Trophoblast cell (in vitro differentiated cells and primary cell): Measurements from ENCODE around the gene CCDC183.
A peak's percentile ranks its signal among the peaks of the same experiment; 100 is the strongest.
"Not testable (repeated sequence)": the region's sequence is repeated elsewhere in the genome, so short reads cannot be mapped to it uniquely, and the experiment has no call there.

Experiments
- DNase-seq, 2 donors: peaks; one replicate each; pipeline ENCODE4 v3.0.0-alpha.2; 2016
- H2AFZ ChIP-seq: 2 replicates; pipeline ENCODE4 v1.6.1; 2013; ENCODE audit warnings: low read length, moderate library complexity, mild to moderate bottlenecking; ENCODE audit not compliant: insufficient read depth, poor library complexity
- H2AK5ac ChIP-seq: 2 replicates; pipeline ENCODE4 v1.6.1; 2013; ENCODE audit warnings: mild to moderate bottlenecking, low read length
- H2BK120ac ChIP-seq: 2 replicates; pipeline ENCODE4 v1.6.1; 2013; ENCODE audit warnings: low read length, mild to moderate bottlenecking, moderate library complexity; ENCODE audit not compliant: insufficient read depth, poor library complexity
- H2BK12ac ChIP-seq: 2 replicates; pipeline ENCODE4 v1.6.1; 2013; ENCODE audit warnings: mild to moderate bottlenecking, low read length, moderate library complexity
- H2BK5ac ChIP-seq: 2 replicates; pipeline ENCODE4 v1.6.1; 2013; ENCODE audit warnings: low read length, low read depth, moderate library complexity, mild to moderate bottlenecking; ENCODE audit not compliant: poor library complexity
- H3K14ac ChIP-seq: 2 replicates; pipeline ENCODE4 v1.6.1; 2013; ENCODE audit warnings: mild to moderate bottlenecking, low read length
- H3K18ac ChIP-seq: 2 replicates; pipeline ENCODE4 v1.6.1; 2013; ENCODE audit warnings: mild to moderate bottlenecking, low read length
- H3K23ac ChIP-seq: 2 replicates; pipeline ENCODE4 v1.6.1; 2013; ENCODE audit warnings: low read length
- H3K27ac ChIP-seq: 2 replicates; pipeline ENCODE4 v1.5.1; 2013; ENCODE audit warnings: low read depth, mild to moderate bottlenecking, inconsistent platforms, low read length, moderate library complexity
- H3K27me3 ChIP-seq: 2 replicates; pipeline ENCODE4 v1.6.1; 2013; ENCODE audit warnings: inconsistent platforms, mild to moderate bottlenecking, low read length, moderate library complexity; ENCODE audit not compliant: insufficient read depth
- H3K36me3 ChIP-seq, 2 experiments: 1 replicate in 1 of 2; 2 replicates in 1 of 2; pipeline ENCODE4 v1.6.1; 2013; ENCODE audit warnings: low read length in 2 of 2, mild to moderate bottlenecking in 2 of 2, moderate library complexity in 1 of 2; ENCODE audit not compliant: insufficient read depth in 2 of 2, control insufficient read depth in 1 of 2
- H3K4ac ChIP-seq: 2 replicates; pipeline ENCODE4 v1.6.1; 2013; ENCODE audit warnings: low read depth, mild to moderate bottlenecking, low read length, moderate library complexity
- H3K4me1 ChIP-seq, 2 experiments: 1 replicate in 1 of 2; 2 replicates in 1 of 2; pipeline ENCODE4 v1.6.1; 2013; ENCODE audit warnings: low read length in 2 of 2, mild to moderate bottlenecking in 2 of 2, moderate library complexity in 1 of 2; ENCODE audit not compliant: insufficient read depth in 2 of 2, control insufficient read depth in 1 of 2
- H3K4me2 ChIP-seq: 2 replicates; pipeline ENCODE4 v1.6.1; 2013; ENCODE audit warnings: inconsistent platforms, mild to moderate bottlenecking, low read length, moderate library complexity
- H3K4me3 ChIP-seq: 2 replicates; pipeline ENCODE4 v1.5.1; 2013; ENCODE audit warnings: mild to moderate bottlenecking, low read depth, low read length, inconsistent platforms
- H3K79me1 ChIP-seq: one replicate; pipeline ENCODE4 v1.6.1; 2013; ENCODE audit warnings: low read length
- H3K79me2 ChIP-seq: 2 replicates; pipeline ENCODE4 v1.6.1; 2013; ENCODE audit warnings: low read length, mild to moderate bottlenecking; ENCODE audit not compliant: control insufficient read depth, insufficient read depth, poor library complexity
- H3K9ac ChIP-seq: 2 replicates; pipeline ENCODE4 v1.6.1; 2013; ENCODE audit warnings: mild to moderate bottlenecking, low read length
- H3K9me3 ChIP-seq: 2 replicates; pipeline ENCODE4 v1.6.1; 2013; ENCODE audit warnings: low read depth, mild to moderate bottlenecking, control low read depth, inconsistent platforms, low read length; ENCODE audit not compliant: insufficient read depth
- H4K12ac ChIP-seq: 2 replicates; pipeline ENCODE4 v1.6.1; 2013; ENCODE audit warnings: low read depth, mild to moderate bottlenecking, low read length, moderate library complexity
- H4K8ac ChIP-seq: 2 replicates; pipeline ENCODE4 v1.6.1; 2013; ENCODE audit warnings: low read depth, mild to moderate bottlenecking, low read length, moderate library complexity
- H4K91ac ChIP-seq: one replicate; pipeline ENCODE4 v1.6.1; 2013; ENCODE audit warnings: low read depth, mild to moderate bottlenecking, low read length, moderate library complexity
- WGBS: extraction: QIAGEN DNeasy Blood & Tissue Kit; methylation state at CpG from one replicate; pipeline ENCODE4 v1.1.7; 2013; ENCODE audit warnings: missing lambda C conversion rate; ENCODE audit not compliant: insufficient read length, insufficient coverage; ENCODE audit errors: extremely low coverage; 5-methylcytosine and 5-hydroxymethylcytosine counted together

Gene CCDC183

GRCh38 chr9:136842380-136842948, 46.3 kb downstream of the CCDC183 start, which contains the start of gene AJM1:
Gene AJM1, plus strand, starts transcription at chr9:136842478. Its CDS starts 1,937 bp downstream, at chr9:136844415.
- Histone ChIP-seq H3K9me3 (peaks cover 22% of the 10 kb centered on the region), H3K4me2 (peak within 1 kb of the TSS; percentile 54), H3K4me1 (peaks cover 11 to 12% of the 10 kb centered on the region in 2 experiments), H3K36me3 (peaks cover 30 to 31% of the 10 kb centered on the region in 2 experiments)
- H2BK12ac ChIP-seq, H3K79me2 ChIP-seq, H2BK5ac ChIP-seq, H4K12ac ChIP-seq, H3K27me3 ChIP-seq, H2BK120ac ChIP-seq, H3K27ac ChIP-seq, H4K8ac ChIP-seq, H3K9ac ChIP-seq, H3K79me1 ChIP-seq, H3K18ac ChIP-seq, H3K14ac ChIP-seq, H2AK5ac ChIP-seq, H3K4me3 ChIP-seq, H3K4ac ChIP-seq, H3K23ac ChIP-seq, H2AFZ ChIP-seq, H4K91ac ChIP-seq: not testable (repeated sequence)
- DNase-seq: peak; percentile 55 to 82
- WGBS: no CpG with 5 or more reads among the region's 27 CpGs

DNA sequence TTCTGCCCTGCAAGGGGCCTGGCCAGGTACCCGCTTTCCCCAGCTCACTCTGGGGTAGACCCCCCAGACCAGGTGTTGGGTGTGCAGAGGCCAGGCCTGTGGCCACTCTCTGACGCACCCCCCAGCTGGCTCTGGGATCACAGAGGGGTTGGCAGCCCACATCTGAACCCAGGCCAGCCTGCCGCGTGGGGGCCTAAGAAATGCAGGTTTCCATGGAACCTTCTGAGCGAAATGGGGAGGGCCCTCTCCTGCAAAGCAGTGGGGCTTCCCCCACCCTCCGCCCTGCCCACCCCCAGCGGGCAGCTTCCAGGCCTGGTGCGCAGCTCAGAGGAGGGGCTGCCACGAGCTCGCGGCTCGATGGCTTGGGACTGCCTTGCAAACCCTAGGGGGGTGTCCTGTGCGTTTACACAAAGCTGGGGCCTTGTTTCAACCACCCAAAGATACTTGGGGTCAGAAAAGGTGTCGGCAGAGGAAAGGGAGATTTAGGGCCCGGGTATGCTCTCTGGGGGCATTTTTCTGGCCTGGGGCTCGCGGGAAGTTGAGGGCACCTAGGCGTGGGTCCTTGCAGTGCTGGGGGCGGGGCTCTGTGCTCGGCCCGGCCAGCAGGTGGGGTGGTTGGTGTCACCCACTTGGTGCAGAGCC, 47.1 kb downstream of the CCDC183 start:
- not testable (repeated sequence) for H3K18ac ChIP-seq, H2BK120ac ChIP-seq, H3K9ac ChIP-seq, H3K23ac ChIP-seq, H4K91ac ChIP-seq, H2AFZ ChIP-seq, H3K4me2 ChIP-seq, H4K8ac ChIP-seq, H3K4me3 ChIP-seq, H3K4ac ChIP-seq, DNase-seq, H3K79me2 ChIP-seq, H2BK5ac ChIP-seq, H3K14ac ChIP-seq, H2BK12ac ChIP-seq, H4K12ac ChIP-seq, H3K27me3 ChIP-seq, H3K27ac ChIP-seq, H2AK5ac ChIP-seq
- Histone ChIP-seq H3K36me3 (peaks cover 23% of the 10 kb centered on the region in 2 experiments), H3K79me1 (peaks cover 16% of the 10 kb centered on the region), H3K4me1 (peaks cover 12 to 14% of the 10 kb centered on the region in 2 experiments), H3K9me3 (peaks cover 23% of the 10 kb centered on the region)
- WGBS: no CpG with 5 or more reads among the region's 21 CpGs

GRCh38 chr9:136843801-136844740, 47.9 kb downstream of the CCDC183 start:
- H2AFZ ChIP-seq, H3K14ac ChIP-seq, H4K12ac ChIP-seq, H2BK12ac ChIP-seq, H4K8ac ChIP-seq, H3K79me2 ChIP-seq, H3K23ac ChIP-seq, H3K4me3 ChIP-seq, H3K27ac ChIP-seq, H2BK5ac ChIP-seq, H2BK120ac ChIP-seq, H3K4ac ChIP-seq, H3K9ac ChIP-seq, H4K91ac ChIP-seq, H3K4me2 ChIP-seq, H3K27me3 ChIP-seq, H3K18ac ChIP-seq, H2AK5ac ChIP-seq: not testable (repeated sequence)
- H3K9me3 ChIP-seq: peaks cover 23% of the 10 kb centered on the region
- peaks cover 12 to 14% of the 10 kb centered on the region in 2 experiments for H3K4me1 ChIP-seq
- DNase-seq: peak in 1 of 2 donors; percentile 51
- H3K79me1 ChIP-seq: peaks cover 20% of the 10 kb centered on the region
- WGBS: no CpG with 5 or more reads among the region's 99 CpGs
- H3K36me3 ChIP-seq: peaks cover 15 to 16% of the 10 kb centered on the region in 2 experiments

- Histone ChIP-seq H3K4ac (no peak overlapping the region), H3K79me2 (peaks cover 7% of the 10 kb centered on the region), H3K9ac (no peak overlapping the region), H3K4me2 (no peak overlapping the region), H2BK12ac (no peak overlapping the region), H3K79me1 (peaks cover 22% of the 10 kb centered on the region), H3K9me3 (peaks cover 23% of the 10 kb centered on the region), H3K27me3 (peaks cover 4% of the 10 kb centered on the region), H4K91ac (no peak overlapping the region), H2BK120ac (no peak overlapping the region), H3K18ac (no peak overlapping the region), H3K36me3 (peaks cover 7 to 8% of the 10 kb centered on the region in 2 experiments), H3K4me1 (peaks cover 13 to 16% of the 10 kb centered on the region in 2 experiments), H4K8ac (no peak overlapping the region), H4K12ac (no peak overlapping the region), H3K14ac (no peak overlapping the region), H3K27ac (no peak overlapping the region), H2BK5ac (no peak overlapping the region), H2AFZ (no peak overlapping the region), H3K4me3 (no peak overlapping the region), H2AK5ac (no peak overlapping the region), H3K23ac (no peak overlapping the region)
- WGBS: no CpG with 5 or more reads among the region's 88 CpGs
- no peak for DNase-seq
These were observed 48.8 kb downstream of the CCDC183 start for GRCh38 chr9:136844761-136845464.
